Measurements from ENCODE around the gene FARP2.
A peak's percentile ranks its signal among the peaks of the same experiment; 100 is the strongest.

Gene FARP2

GRCh38 chr2:241324775-241325174 lies 31.3 kb upstream of the FARP2 start:
- DNase-seq: no peak

GRCh38 chr2:241325257-241325656 lies 30.8 kb upstream of the FARP2 start:
- no peak for DNase-seq

GRCh38 chr2:241329669-241330615 lies 26.1 kb upstream of the FARP2 start:
- no peak for DNase-seq

- DNase-seq: no peak
Observed at GRCh38 chr2:241330616-241330981, 25.5 kb upstream of the FARP2 start.

GRCh38 chr2:241334813-241335212 lies 21.3 kb upstream of the FARP2 start:
- peak; percentile 21 for DNase-seq

GRCh38 chr2:241339839-241340630 lies 16.1 kb upstream of the FARP2 start:
- no peak for DNase-seq

GRCh38 chr2:241340631-241341163 lies 15.4 kb upstream of the FARP2 start:
- DNase-seq: no peak

GRCh38 chr2:241344925-241345651 lies 11.0 kb upstream of the FARP2 start:
- DNase-seq: no peak

GRCh38 chr2:241349941-241350340 lies 6.1 kb upstream of the FARP2 start:
- no peak for DNase-seq

- no peak for DNase-seq
Observed at GRCh38 chr2:241350530-241350877, 5.6 kb upstream of the FARP2 start.

- DNase-seq: no peak
Observed at GRCh38 chr2:241350878-241351639, 5.0 kb upstream of the FARP2 start.

- no peak for DNase-seq
Observed at GRCh38 chr2:241351640-241352031, 4.4 kb upstream of the FARP2 start.

GRCh38 chr2:241352227-241352626 lies 3.9 kb upstream of the FARP2 start:
- no peak for DNase-seq

- DNase-seq: no peak
Observed at GRCh38 chr2:241354668-241355658, 1.1 kb upstream of the FARP2 start.

- DNase-seq: no peak
Observed at GRCh38 chr2:241356871-241357260, 781 bp downstream of the FARP2 start.

GRCh38 chr2:241357531-241357930 lies 1.4 kb downstream of the FARP2 start:
- no peak for DNase-seq

GRCh38 chr2:241358470-241358869 lies 2.4 kb downstream of the FARP2 start:
- DNase-seq: no peak

GRCh38 chr2:241359481-241360045 lies 3.5 kb downstream of the FARP2 start:
- no peak for DNase-seq

- DNase-seq: no peak
Observed at GRCh38 chr2:241363426-241363825, 7.3 kb downstream of the FARP2 start.

- no peak for DNase-seq
Observed at GRCh38 chr2:241364781-241365180, 8.7 kb downstream of the FARP2 start.

GRCh38 chr2:241366678-241367077 lies 10.6 kb downstream of the FARP2 start:
- no peak for DNase-seq

Data from NCI-H510A (cell line).